ENCODE results near the gene FCRL5.

The FCRL5 gene

GRCh38 chr1:157485793-157486192 lies 66.5 kb downstream of the FCRL5 start:
- TF ChIP-seq KLF9 (tag by site-specific recombination; IDR thresholded peaks at IDR 0.05; ENCODE audit: low read depth) (no peak), ZNF843 (tag by site-specific recombination; IDR thresholded peaks at IDR 0.05) (no peak), PRDM1 (tag by site-specific recombination; IDR thresholded peaks at IDR 0.05) (no peak), ZNF530 (tag by site-specific recombination; IDR thresholded peaks at IDR 0.05; ENCODE audit: low read depth) (no peak), SETDB1 (IDR thresholded peaks at IDR 0.05; ENCODE audit: insufficient read length, low read length) (no peak), ZNF26 (tag by site-specific recombination; IDR thresholded peaks at IDR 0.05) (no peak), ZBTB7A (tag by site-specific recombination; IDR thresholded peaks at IDR 0.05; ENCODE audit: low read depth) (no peak), KLF10 (tag by site-specific recombination; IDR thresholded peaks at IDR 0.05) (no peak), ZNF558 (tag by site-specific recombination; IDR thresholded peaks at IDR 0.05) (no peak), ZNF626 (tag by site-specific recombination; IDR thresholded peaks at IDR 0.05) (no peak), ZNF19 (tag by site-specific recombination; IDR thresholded peaks at IDR 0.05; ENCODE audit: low read depth) (no peak), ZNF777 (tag by site-specific recombination; IDR thresholded peaks at IDR 0.05; ENCODE audit: borderline replicate concordance) (no peak), MZF1 (tag by site-specific recombination; IDR thresholded peaks at IDR 0.05; ENCODE audit: borderline replicate concordance) (no peak), ZNF654 (tag by site-specific recombination; IDR thresholded peaks at IDR 0.05; ENCODE audit: low read depth) (no peak), ZSCAN5A (tag by site-specific recombination; IDR thresholded peaks at IDR 0.05) (no peak)
- TF ChIP-seq, protein P1, sequence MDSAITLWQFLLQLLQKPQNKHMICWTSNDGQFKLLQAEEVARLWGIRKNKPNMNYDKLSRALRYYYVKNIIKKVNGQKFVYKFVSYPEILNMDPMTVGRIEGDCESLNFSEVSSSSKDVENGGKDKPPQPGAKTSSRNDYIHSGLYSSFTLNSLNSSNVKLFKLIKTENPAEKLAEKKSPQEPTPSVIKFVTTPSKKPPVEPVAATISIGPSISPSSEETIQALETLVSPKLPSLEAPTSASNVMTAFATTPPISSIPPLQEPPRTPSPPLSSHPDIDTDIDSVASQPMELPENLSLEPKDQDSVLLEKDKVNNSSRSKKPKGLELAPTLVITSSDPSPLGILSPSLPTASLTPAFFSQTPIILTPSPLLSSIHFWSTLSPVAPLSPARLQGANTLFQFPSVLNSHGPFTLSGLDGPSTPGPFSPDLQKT (IDR thresholded peaks at IDR 0.05; ENCODE audit: borderline replicate concordance, low read depth, low read length): no peak
- TF ChIP-seq, protein P2, sequence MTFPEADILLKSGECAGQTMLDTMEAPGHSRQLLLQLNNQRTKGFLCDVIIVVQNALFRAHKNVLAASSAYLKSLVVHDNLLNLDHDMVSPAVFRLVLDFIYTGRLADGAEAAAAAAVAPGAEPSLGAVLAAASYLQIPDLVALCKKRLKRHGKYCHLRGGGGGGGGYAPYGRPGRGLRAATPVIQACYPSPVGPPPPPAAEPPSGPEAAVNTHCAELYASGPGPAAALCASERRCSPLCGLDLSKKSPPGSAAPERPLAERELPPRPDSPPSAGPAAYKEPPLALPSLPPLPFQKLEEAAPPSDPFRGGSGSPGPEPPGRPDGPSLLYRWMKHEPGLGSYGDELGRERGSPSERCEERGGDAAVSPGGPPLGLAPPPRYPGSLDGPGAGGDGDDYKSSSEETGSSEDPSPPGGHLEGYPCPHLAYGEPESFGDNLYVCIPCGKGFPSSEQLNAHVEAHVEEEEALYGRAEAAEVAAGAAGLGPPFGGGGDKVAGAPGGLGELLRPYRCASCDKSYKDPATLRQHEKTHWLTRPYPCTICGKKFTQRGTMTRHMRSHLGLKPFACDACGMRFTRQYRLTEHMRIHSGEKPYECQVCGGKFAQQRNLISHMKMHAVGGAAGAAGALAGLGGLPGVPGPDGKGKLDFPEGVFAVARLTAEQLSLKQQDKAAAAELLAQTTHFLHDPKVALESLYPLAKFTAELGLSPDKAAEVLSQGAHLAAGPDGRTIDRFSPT (tag by site-specific recombination; IDR thresholded peaks at IDR 0.05): no peak
- TF ChIP-seq, protein P3, sequence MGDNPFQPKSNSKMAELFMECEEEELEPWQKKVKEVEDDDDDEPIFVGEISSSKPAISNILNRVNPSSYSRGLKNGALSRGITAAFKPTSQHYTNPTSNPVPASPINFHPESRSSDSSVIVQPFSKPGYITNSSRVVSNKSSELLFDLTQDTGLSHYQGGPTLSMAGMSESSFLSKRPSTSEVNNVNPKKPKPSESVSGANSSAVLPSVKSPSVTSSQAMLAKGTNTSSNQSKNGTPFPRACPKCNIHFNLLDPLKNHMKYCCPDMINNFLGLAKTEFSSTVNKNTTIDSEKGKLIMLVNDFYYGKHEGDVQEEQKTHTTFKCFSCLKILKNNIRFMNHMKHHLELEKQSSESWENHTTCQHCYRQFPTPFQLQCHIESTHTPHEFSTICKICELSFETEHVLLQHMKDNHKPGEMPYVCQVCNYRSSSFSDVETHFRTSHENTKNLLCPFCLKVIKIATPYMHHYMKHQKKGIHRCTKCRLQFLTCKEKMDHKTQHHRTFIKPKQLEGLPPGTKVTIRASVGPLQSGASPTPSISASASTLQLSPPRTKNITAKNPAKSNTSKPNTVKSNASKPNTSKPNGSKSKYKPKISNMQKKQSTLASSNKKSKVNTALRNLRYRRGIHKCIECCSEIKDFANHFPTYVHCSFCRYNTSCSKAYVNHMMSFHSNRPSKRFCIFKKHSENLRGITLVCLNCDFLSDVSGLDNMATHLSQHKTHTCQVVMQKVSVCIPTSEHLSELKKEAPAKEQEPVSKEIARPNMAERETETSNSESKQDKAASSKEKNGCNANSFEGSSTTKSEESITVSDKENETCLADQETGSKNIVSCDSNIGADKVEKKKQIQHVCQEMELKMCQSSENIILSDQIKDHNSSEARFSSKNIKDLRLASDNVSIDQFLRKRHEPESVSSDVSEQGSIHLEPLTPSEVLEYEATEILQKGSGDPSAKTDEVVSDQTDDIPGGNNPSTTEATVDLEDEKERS (tag by site-specific recombination; IDR thresholded peaks at IDR 0.05): no peak
- TF ChIP-seq, protein P4, sequence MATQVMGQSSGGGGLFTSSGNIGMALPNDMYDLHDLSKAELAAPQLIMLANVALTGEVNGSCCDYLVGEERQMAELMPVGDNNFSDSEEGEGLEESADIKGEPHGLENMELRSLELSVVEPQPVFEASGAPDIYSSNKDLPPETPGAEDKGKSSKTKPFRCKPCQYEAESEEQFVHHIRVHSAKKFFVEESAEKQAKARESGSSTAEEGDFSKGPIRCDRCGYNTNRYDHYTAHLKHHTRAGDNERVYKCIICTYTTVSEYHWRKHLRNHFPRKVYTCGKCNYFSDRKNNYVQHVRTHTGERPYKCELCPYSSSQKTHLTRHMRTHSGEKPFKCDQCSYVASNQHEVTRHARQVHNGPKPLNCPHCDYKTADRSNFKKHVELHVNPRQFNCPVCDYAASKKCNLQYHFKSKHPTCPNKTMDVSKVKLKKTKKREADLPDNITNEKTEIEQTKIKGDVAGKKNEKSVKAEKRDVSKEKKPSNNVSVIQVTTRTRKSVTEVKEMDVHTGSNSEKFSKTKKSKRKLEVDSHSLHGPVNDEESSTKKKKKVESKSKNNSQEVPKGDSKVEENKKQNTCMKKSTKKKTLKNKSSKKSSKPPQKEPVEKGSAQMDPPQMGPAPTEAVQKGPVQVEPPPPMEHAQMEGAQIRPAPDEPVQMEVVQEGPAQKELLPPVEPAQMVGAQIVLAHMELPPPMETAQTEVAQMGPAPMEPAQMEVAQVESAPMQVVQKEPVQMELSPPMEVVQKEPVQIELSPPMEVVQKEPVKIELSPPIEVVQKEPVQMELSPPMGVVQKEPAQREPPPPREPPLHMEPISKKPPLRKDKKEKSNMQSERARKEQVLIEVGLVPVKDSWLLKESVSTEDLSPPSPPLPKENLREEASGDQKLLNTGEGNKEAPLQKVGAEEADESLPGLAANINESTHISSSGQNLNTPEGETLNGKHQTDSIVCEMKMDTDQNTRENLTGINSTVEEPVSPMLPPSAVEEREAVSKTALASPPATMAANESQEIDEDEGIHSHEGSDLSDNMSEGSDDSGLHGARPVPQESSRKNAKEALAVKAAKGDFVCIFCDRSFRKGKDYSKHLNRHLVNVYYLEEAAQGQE (tag by site-specific recombination; IDR thresholded peaks at IDR 0.05): no peak
- Histone ChIP-seq H3K36me3 (ENCODE audit: control insufficient read depth in 2 of 2, insufficient read depth in 1 of 2, low read length in 2 of 2) (no peaks in the 10 kb centered on the region), H3K4me1 (ENCODE audit: control insufficient read depth, insufficient read depth, low read length) (no peaks in the 10 kb centered on the region), H3K9me3 (ENCODE audit: control insufficient read depth, insufficient read depth, low read depth, low read length) (no peaks in the 10 kb centered on the region), H3K4me3 (ENCODE audit: low read depth, low read length) (no peak overlapping the region), H3K27ac (ENCODE audit: extremely low read depth, low read depth, low read length) (no peak overlapping the region)
- CTCF ChIA-PET: interaction anchor here (0.6 to 2.7 kb wide), 4 partner anchors 10 to 290 kb away, joined by 3 to 11 read pairs (median 4); no protein-coding TSS in a partner anchor
- POLR2A ChIA-PET: no interaction called here
